ENCODE results near the gene SYDE2.

GRCh38 chr1:85132078-85132720 lies 68.6 kb downstream of the SYDE2 start:
- no peak for TF ChIP-seq POLR2AphosphoS5 (IDR thresholded peaks at IDR 0.05; ENCODE audit: low read depth, low read length)
- TF ChIP-seq TAF1 (IDR thresholded peaks at IDR 0.05; ENCODE audit: borderline replicate concordance, insufficient read depth, low read length) = no peak
